Measurements from ENCODE around the gene ISM2. TPM values are rescaled to one million over a fixed set of nuclear protein-coding genes. Genes with fewer than 3 reads are reported as not detected.
"Not testable (repeated sequence)": the region's sequence is repeated elsewhere in the genome, so short reads cannot be mapped to it uniquely, and the experiment has no call there.

The ISM2 gene
- total and polyA plus RNA-seq, 7 donors = 0.33 to 1.1 (median 0.40) TPM; not detected in 3

DNA sequence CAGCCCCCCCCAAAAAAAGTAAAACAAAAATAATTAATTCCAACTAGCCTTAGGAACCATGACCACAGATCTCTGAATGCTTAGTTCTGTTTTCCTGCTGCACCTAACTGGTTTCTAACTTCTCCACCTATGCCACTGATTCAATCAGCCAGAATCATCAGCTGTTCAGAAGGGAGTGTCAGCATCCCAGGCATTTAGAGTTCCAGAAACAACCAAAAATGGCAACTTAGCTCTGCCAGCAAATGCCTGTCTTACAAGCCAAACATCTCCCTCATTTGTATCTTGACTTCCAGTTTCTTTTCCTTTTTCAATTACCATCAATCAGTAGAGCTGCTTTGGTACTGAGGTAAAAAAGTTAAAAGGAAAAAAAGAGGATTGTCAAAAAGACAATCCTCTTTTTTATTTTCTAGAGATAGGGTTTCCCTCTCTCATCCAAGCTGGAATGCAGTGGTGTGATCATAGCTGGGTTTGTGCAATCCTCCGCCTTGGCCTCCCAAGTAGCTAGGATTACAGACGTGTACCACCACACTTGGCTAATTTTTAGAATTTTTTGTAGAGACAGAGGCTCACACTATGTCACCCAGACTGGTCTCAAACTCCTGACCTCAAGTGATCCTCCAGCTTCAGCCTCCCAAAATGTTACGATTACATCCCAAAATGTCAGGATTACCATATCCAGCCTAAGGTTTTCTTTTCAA, 45.2 kb upstream of the ISM2 start:
- Histone ChIP-seq H3K4me1 (peaks cover 0 to 31% (median 22%) of the 10 kb centered on the region in 4 donors), H3K27me3 (no peaks in the 10 kb centered on the region), H3K36me3 (peaks cover 0 to 14% (median 3%) of the 10 kb centered on the region in 4 donors), H3K4me3 (no peak overlapping the region), H3K27ac (peak overlapping the region in 3 of 4 donors; percentile 55 to 72 (median 59)), H3K9me3 (no peaks in the 10 kb centered on the region)
- intact Hi-C loops (cut with DNase I) = no loop called here
- TF ChIP-seq, protein P1, sequence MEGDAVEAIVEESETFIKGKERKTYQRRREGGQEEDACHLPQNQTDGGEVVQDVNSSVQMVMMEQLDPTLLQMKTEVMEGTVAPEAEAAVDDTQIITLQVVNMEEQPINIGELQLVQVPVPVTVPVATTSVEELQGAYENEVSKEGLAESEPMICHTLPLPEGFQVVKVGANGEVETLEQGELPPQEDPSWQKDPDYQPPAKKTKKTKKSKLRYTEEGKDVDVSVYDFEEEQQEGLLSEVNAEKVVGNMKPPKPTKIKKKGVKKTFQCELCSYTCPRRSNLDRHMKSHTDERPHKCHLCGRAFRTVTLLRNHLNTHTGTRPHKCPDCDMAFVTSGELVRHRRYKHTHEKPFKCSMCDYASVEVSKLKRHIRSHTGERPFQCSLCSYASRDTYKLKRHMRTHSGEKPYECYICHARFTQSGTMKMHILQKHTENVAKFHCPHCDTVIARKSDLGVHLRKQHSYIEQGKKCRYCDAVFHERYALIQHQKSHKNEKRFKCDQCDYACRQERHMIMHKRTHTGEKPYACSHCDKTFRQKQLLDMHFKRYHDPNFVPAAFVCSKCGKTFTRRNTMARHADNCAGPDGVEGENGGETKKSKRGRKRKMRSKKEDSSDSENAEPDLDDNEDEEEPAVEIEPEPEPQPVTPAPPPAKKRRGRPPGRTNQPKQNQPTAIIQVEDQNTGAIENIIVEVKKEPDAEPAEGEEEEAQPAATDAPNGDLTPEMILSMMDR (IDR thresholded peaks at IDR 0.05) = no peak
- TF ChIP-seq POLR2AphosphoS5 (IDR thresholded peaks at IDR 0.05) (no peak), POLR2A (IDR thresholded peaks at IDR 0.05) (no peak), EP300 (IDR thresholded peaks at IDR 0.05) (no peak)
- WGBS, 2 donors = 92 to 95% methylated on average over 3 of the region's 3 CpGs
- no peak for DNase-seq

DNA sequence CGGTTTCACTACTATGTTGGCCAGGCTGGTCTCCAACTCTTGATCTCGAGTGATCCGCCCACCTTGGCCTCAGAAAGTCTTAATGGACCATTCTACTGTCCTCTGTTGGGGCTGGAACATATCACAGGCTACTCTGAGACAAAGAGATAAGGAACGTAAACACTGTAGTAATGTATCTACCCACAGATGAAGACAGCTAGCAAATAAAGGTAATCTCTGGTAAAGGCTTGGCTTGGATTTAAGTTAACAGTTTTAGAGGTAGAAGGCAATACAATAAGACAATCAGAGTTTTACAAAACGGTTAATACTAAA, 44.6 kb upstream of the ISM2 start:
- WGBS, 2 donors = 56 to 74% methylated on average over 5 of the region's 5 CpGs
- peak overlapping the region; percentile 54 to 72 (median 57) for H3K27ac ChIP-seq

DNA sequence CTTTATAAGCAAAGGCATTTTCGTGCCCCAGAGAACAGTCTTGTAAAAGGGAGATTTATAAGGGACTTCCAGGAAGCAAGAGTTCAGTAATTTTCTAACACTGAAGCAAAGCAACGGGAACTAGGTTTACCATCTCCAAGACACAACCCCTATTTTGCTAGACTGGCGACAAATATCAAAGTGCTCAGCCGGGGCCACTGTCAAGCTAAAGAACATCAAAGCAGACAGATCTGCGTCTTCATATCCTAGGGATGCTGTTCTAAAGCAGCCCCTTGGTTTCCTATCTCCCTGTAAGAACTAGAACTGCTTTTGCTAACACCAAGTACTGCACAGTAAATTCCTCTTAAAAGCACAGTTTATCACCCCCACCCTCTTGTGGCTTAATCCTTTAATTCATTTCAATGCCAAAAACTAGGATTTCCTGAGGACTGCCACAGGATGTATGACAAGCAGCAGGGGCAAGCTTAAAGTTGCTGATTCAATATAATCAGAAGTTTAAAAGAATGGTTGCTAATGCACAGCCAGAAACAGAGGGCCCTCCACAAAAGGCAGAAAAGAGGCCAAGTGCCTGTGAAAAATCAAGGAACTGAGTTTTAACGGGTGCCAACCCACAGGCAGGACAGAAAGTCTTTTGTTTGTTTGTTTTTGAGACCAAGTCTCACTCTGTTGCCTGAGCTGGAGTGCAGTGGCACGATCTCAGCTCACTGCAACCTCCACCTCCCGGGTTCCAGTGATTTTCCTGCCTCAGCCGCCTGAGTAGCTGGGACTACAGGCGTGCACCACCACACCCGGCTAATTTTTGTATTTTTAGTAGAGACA, 44.0 kb upstream of the ISM2 start:
- H3K36me3 ChIP-seq = peaks cover 0 to 6% (median 2%) of the 10 kb centered on the region in 4 donors

More for the DNA sequence above, 44.6 kb upstream of the ISM2 start:
- intact Hi-C loops (cut with DNase I) = no loop called here
- Histone ChIP-seq H3K9me3 (no peaks in the 10 kb centered on the region), H3K4me1 (peaks cover 0 to 31% (median 22%) of the 10 kb centered on the region in 4 donors), H3K4me3 (no peak overlapping the region), H3K36me3 (peaks cover 0 to 8% (median 3%) of the 10 kb centered on the region in 4 donors), H3K27me3 (no peaks in the 10 kb centered on the region)
- TF ChIP-seq, protein P1 (IDR thresholded peaks at IDR 0.05) = no peak
- TF ChIP-seq POLR2AphosphoS5 (IDR thresholded peaks at IDR 0.05) = no peak
- no peak for TF ChIP-seq EP300 (IDR thresholded peaks at IDR 0.05)
- TF ChIP-seq POLR2A (IDR thresholded peaks at IDR 0.05) = no peak
- DNase-seq = no peak

GRCh38 chr14:77541905-77542304, 43.3 kb upstream of the ISM2 start:
- no peak for DNase-seq
- Histone ChIP-seq H3K4me1 (peaks cover 0 to 31% (median 22%) of the 10 kb centered on the region in 4 donors), H3K4me3 (no peak overlapping the region), H3K36me3 (peaks cover 0 to 6% (median 1%) of the 10 kb centered on the region in 4 donors), H3K9me3 (no peaks in the 10 kb centered on the region), H3K27me3 (no peaks in the 10 kb centered on the region), H3K27ac (peak overlapping the region in 3 of 4 donors; percentile 55 to 72 (median 59))
- TF ChIP-seq POLR2AphosphoS5 (IDR thresholded peaks at IDR 0.05) = no peak
- TF ChIP-seq, protein P1 (IDR thresholded peaks at IDR 0.05) = no peak
- no peak for TF ChIP-seq EP300 (IDR thresholded peaks at IDR 0.05)
- no peak for TF ChIP-seq POLR2A (IDR thresholded peaks at IDR 0.05)
- WGBS, 2 donors = 72 to 93% methylated on average over 4 of the region's 4 CpGs
- intact Hi-C loops (cut with DNase I) = no loop called here

More for the DNA sequence above, 44.0 kb upstream of the ISM2 start:
- TF ChIP-seq, protein P1 (IDR thresholded peaks at IDR 0.05) = no peak
- no peak for TF ChIP-seq POLR2A (IDR thresholded peaks at IDR 0.05)
- TF ChIP-seq POLR2AphosphoS5 (IDR thresholded peaks at IDR 0.05) = no peak
- no peak for TF ChIP-seq EP300 (IDR thresholded peaks at IDR 0.05)
- no peaks in the 10 kb centered on the region for H3K9me3 ChIP-seq
- H3K27ac ChIP-seq = peak overlapping the region; percentile 54 to 72 (median 57)
- no peak for DNase-seq
- 55 to 70% methylated on average over 11 of the region's 11 CpGs for WGBS, 2 donors
- no peak overlapping the region for H3K4me3 ChIP-seq
- intact Hi-C loops (cut with DNase I) = no loop called here
- H3K27me3 ChIP-seq = no peaks in the 10 kb centered on the region
- peaks cover 0 to 31% (median 22%) of the 10 kb centered on the region in 4 donors for H3K4me1 ChIP-seq

DNA sequence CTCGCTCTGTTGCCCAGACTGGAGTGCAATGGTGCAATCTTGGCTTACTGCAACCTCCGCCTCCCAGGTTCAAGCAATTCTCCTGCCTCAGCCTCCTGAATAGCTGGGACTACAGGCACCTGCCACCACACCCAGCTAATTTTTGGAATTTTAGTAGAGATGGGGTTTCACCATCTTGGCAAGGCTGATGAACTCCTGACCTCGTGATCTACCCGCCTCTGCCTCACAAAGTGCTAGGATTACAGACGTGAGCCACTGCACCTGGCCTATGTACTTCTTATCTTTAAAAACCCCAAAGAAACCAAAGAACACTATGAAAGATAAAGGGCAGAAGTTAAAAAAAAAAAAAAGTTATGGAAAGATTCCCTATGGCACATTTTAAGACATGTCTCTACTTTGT, 38.3 kb upstream of the ISM2 start:
- DNase-seq; H3K9me3 ChIP-seq; H3K27ac ChIP-seq; H3K4me1 ChIP-seq; H3K36me3 ChIP-seq; H3K4me3 ChIP-seq; intact Hi-C loops (cut with DNase I); H3K27me3 ChIP-seq: not testable (repeated sequence)
- WGBS, 2 donors = 92 to 93% methylated on average over 5 of the region's 5 CpGs

All from sigmoid colon (tissue), 7 donors.